Sigmoid colon (tissue), 7 donors: ENCODE measurements around the gene PSPN. TPM values are rescaled to one million over a fixed set of nuclear protein-coding genes. Genes with fewer than 3 reads are reported as not detected.
"Not testable (repeated sequence)": the region's sequence is repeated elsewhere in the genome, so short reads cannot be mapped to it uniquely, and the experiment has no call there.

ENCODE experiments used
- DNase-seq: peaks from one replicate; pipeline ENCODE4 v3.0.0-alpha.2; 2019
- H3K27ac ChIP-seq, 4 donors: fragments of 200-600 bp; sonication (generic); one replicate each; pipeline ENCODE4 v1.5.1; 2016 to 2019; ENCODE audit warnings: mild to moderate bottlenecking in 1 of 4
- H3K27me3 ChIP-seq, 3 donors: fragments of 200-600 bp; sonication (generic); one replicate each; pipeline ENCODE4 v1.5.1; 2019; ENCODE audit warnings: mild to moderate bottlenecking in 1 of 3
- H3K36me3 ChIP-seq, 4 donors: fragments of 200-600 bp; sonication (generic); one replicate each; pipeline ENCODE4 v1.5.1; 2016 to 2019
- H3K4me1 ChIP-seq, 4 donors: fragments of 200-600 bp; sonication (generic); one replicate each; pipeline ENCODE4 v1.5.1; 2017 to 2019
- H3K4me3 ChIP-seq, 4 donors: fragments of 200-600 bp; sonication (generic); one replicate each; pipeline ENCODE4 v1.5.1; 2017 to 2019; ENCODE audit warnings: mild to moderate bottlenecking in 2 of 4, moderate library complexity in 1 of 4
- H3K9me3 ChIP-seq, 4 donors: fragments of 200-600 bp in 3 of 4; sonication (generic) in 3 of 4; one replicate each; pipeline versions ENCODE4 v1.5.1 to v1.6.1; 2013 to 2019
- EP300 ChIP-seq, 4 donors: sonication (generic); formaldehyde crosslinking; IDR thresholded peaks; one replicate each; pipeline ENCODE4 v1.6.1; 2017; ENCODE audit warnings: antibody characterized with exemption in 4 of 4
- POLR2A ChIP-seq, 2 donors: fragments of 450-650 bp; IDR thresholded peaks; one replicate each; pipeline ENCODE4 v1.6.1; 2016; ENCODE audit warnings: antibody characterized with exemption in 2 of 2, mild to moderate bottlenecking in 2 of 2, moderate library complexity in 2 of 2
- POLR2AphosphoS5 ChIP-seq, 4 donors: sonication (generic); formaldehyde crosslinking; IDR thresholded peaks; one replicate each; pipeline ENCODE4 v1.6.1; 2017; ENCODE audit warnings: antibody characterized with exemption in 4 of 4
- WGBS, 2 donors: extraction: QIAGEN DNeasy Blood & Tissue Kit; methylation state at CpG; one replicate each; pipeline ENCODE4 v1.1.7; 2013; 5-methylcytosine and 5-hydroxymethylcytosine counted together
- intact Hi-C: fragments of 100-400 bp; cut with DNase I; formaldehyde crosslinking; loops from one replicate; pipeline ENCODE4 v1.15.1; 2023
- polyA plus RNA-seq, 3 donors: library from polyadenylated mRNA; stranded (reverse); fragments of 200-250 nt; gene quantifications; one replicate each; pipeline ENCODE4 v1.2.3, GENCODE V29; 2013
- total RNA-seq, 4 donors: library from RNA; depleted of rRNA; stranded (reverse); fragments of >200 nt; gene quantifications; one replicate each; pipeline ENCODE4 v1.1.0, GENCODE V29; 2016
- TF ChIP-seq, protein P1 (sequence below), 4 experiments: fragments of 450-650 bp in 3 of 4; fragments of 200-600 bp in 1 of 4; IDR thresholded peaks; one replicate each; pipeline ENCODE4 v1.5.1; 2016 to 2019; ENCODE audit warnings: antibody characterized with exemption in 4 of 4, mild to moderate bottlenecking in 3 of 4, moderate library complexity in 2 of 4
- donor health status: healthy with polysubstance abuse.
- donor health status: Bipolar disorder and iron deficiency.
- donor health status: healthy.

PSPN gene
- total and polyA plus RNA-seq, 7 donors = 0.41 to 5.8 (median 0.71) TPM

DNA sequence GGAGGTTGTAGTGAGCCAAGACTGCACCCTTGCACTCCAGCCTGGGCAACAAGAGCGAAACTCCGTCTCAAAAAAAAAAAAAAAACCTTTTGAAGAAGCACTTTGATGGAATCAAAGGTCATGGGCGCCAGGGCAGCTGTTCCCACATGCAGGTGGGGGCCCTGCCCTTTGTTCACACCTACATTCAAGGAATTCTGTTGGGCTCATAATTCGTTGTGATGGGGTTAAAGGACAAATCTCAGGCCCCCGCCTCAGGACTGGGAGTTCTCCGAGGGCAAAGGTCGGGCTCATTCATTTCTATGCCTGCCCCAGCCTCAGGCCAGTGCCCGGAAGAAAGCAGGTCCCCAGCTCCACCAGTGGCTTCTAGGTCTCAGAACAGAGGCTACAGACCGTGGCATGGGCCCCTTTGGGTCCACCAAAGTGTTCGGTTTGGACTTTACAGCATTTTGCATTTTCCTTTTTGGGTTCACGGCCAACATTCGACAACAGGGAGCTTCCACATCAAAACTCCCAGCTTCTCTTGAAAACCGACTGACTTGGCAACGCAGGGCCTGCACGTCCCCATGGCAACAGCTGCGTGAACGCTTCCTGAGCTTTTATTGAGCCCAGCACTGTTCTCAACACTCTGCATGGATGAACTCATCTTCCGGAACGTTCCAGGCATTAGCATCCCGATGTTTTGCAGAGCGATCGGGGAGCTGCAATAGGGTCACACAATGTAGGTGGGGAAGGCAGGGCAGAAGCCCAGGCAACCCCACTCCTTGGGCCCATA, 27.3 kb upstream of the PSPN start:
- Histone ChIP-seq H3K4me1 (no peaks in the 10 kb centered on the region), H3K9me3 (no peaks in the 10 kb centered on the region), H3K27ac (no peak overlapping the region), H3K36me3 (no peaks in the 10 kb centered on the region), H3K4me3 (no peak overlapping the region), H3K27me3 (no peaks in the 10 kb centered on the region)
- WGBS, 2 donors = 10 to 49% methylated on average over 22 of the region's 22 CpGs
- TF ChIP-seq, protein P1, sequence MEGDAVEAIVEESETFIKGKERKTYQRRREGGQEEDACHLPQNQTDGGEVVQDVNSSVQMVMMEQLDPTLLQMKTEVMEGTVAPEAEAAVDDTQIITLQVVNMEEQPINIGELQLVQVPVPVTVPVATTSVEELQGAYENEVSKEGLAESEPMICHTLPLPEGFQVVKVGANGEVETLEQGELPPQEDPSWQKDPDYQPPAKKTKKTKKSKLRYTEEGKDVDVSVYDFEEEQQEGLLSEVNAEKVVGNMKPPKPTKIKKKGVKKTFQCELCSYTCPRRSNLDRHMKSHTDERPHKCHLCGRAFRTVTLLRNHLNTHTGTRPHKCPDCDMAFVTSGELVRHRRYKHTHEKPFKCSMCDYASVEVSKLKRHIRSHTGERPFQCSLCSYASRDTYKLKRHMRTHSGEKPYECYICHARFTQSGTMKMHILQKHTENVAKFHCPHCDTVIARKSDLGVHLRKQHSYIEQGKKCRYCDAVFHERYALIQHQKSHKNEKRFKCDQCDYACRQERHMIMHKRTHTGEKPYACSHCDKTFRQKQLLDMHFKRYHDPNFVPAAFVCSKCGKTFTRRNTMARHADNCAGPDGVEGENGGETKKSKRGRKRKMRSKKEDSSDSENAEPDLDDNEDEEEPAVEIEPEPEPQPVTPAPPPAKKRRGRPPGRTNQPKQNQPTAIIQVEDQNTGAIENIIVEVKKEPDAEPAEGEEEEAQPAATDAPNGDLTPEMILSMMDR (IDR thresholded peaks at IDR 0.05) = no peak
- no peak for TF ChIP-seq POLR2A (IDR thresholded peaks at IDR 0.05)
- no peak for TF ChIP-seq POLR2AphosphoS5 (IDR thresholded peaks at IDR 0.05)
- no peak for TF ChIP-seq EP300 (IDR thresholded peaks at IDR 0.05)
- DNase-seq = peak; percentile 63
- intact Hi-C loops = no loop called here

DNA sequence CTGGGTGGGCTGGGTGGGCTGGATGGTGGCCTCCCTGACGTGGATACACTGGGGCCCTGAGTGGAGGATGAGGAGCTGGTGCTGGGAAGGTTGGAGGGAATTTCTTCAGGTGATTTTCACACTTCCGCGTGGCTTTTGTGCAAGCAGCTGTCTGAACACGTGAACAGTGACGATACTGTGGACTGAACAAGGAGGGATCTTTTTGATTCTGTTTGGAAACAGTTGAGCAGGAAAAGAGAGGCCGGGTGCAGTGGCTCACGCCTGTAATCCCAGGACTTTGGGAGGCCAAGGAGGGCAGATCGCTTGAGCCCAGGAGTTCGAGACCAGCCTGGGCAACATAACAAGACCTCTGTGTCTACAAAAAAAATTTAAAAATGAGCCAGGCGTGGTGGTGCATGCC, 26.3 kb upstream of the PSPN start:
- 38 to 81% methylated on average over 10 of the region's 10 CpGs for WGBS, 2 donors
- no peaks in the 10 kb centered on the region for H3K4me1 ChIP-seq
- no peak for DNase-seq
- intact Hi-C loops = no loop called here
- no peaks in the 10 kb centered on the region for H3K9me3 ChIP-seq
- TF ChIP-seq, protein P1 (IDR thresholded peaks at IDR 0.05) = no peak
- TF ChIP-seq EP300 (IDR thresholded peaks at IDR 0.05) (no peak), POLR2AphosphoS5 (IDR thresholded peaks at IDR 0.05) (no peak), POLR2A (IDR thresholded peaks at IDR 0.05) (no peak)
- H3K36me3 ChIP-seq = no peaks in the 10 kb centered on the region
- H3K27ac ChIP-seq = no peak overlapping the region
- H3K27me3 ChIP-seq = no peaks in the 10 kb centered on the region
- H3K4me3 ChIP-seq = no peak overlapping the region

DNA sequence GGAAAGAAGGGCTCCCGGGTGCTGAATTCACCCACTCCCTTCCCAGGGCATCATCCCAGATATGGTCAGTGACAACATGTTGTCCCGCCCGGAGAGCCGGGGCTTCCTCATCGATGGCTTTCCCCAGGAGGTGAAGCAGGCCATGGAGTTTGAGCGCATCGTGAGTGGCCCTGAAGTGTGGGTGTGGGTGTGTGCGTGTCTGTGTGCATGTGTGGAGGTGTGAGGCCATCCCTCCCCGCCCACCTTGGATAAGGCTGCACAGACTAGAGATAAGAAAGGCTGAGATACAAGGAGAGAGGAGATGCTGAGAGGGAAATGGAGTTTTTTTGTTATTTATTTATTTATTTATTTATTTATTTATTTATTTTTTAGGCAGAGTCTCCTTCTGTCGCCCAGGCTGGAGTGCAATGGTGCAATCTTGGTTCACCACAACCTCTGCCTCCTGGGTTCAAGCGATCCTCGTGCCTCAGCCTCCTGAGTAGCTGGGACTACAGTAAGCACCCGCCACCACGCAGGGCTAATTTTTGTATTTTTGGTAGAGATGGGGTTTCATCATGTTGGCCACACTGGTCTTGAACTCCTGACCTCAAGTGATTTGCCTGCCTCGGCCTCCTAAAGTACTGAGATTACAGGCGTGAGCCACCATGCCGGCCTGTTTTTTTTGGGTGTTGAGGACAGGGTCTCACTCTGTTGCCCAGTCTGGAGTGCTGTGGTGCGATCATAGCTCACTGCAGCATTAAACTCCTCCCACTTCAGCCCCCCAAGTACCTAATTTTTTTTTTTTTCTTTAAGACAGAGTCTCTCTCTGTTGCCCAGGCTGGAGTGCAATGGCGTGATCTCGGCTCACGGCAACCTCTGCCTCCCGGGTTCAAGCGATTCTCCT, 24.6 kb upstream of the PSPN start:
- intact Hi-C loops, H3K36me3 ChIP-seq, H3K27ac ChIP-seq, H3K9me3 ChIP-seq, H3K4me3 ChIP-seq, H3K27me3 ChIP-seq, DNase-seq, H3K4me1 ChIP-seq: not testable (repeated sequence)
- 92 to 93% methylated on average over 23 of the region's 23 CpGs for WGBS, 2 donors

DNA sequence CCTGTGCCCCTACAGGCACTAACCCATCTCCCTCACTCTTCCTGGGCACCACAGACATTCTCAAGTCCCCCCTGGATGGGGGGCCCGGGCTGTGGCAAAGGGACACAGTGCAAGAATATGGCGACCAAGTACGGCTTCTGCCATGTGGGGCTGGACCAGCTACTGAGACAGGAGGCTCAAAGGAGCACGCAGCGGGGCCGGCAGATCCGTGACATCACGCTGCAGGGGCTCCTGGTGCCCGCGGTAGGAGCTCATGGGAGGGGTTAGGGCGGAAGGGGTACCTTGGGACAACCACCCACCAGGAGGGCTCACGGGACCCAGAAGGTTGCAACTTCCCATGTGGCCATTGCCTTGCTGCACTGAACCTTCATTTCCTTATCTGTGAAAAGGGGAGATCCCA, 20.6 kb upstream of the PSPN start:
- intact Hi-C loops = no loop called here
- no peak overlapping the region for H3K27ac ChIP-seq
- H3K4me3 ChIP-seq = no peak overlapping the region
- WGBS, 2 donors = 96% methylated on average over 12 of the region's 12 CpGs
- peaks cover 0 to 17% (median 12%) of the 10 kb centered on the region in 4 donors for H3K4me1 ChIP-seq
- no peaks in the 10 kb centered on the region for H3K27me3 ChIP-seq
- DNase-seq = no peak
- H3K36me3 ChIP-seq = no peaks in the 10 kb centered on the region
- TF ChIP-seq POLR2AphosphoS5 (IDR thresholded peaks at IDR 0.05) (no peak), POLR2A (IDR thresholded peaks at IDR 0.05) (no peak), EP300 (IDR thresholded peaks at IDR 0.05) (no peak)
- TF ChIP-seq, protein P1 (IDR thresholded peaks at IDR 0.05) = no peak
- no peaks in the 10 kb centered on the region for H3K9me3 ChIP-seq

DNA sequence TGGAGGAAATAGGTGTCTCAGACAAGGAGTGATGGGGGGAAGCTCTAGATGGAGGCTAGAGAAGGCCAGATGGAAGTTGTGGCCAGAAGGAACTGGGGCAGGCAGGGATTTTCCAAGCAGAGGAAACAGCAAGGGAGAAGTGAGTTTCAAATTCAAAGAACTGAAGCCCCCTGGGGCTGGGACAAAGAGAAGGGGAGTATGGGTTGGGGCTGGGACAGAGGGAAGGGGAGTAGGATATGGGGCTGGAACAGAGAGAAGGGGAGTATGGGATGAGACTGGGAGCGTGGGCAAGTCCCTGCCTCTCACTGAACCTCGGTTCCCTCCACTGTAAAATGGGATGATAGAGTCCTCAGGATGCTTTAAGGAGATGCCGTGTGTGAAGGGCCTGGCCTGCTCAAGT, 19.1 kb upstream of the PSPN start:
- TF ChIP-seq EP300 (IDR thresholded peaks at IDR 0.05) = no peak
- TF ChIP-seq POLR2AphosphoS5 (IDR thresholded peaks at IDR 0.05) = no peak
- no peak overlapping the region for H3K4me3 ChIP-seq
- no peak overlapping the region for H3K27ac ChIP-seq
- intact Hi-C loops = no loop called here
- peaks cover 0 to 17% (median 12%) of the 10 kb centered on the region in 4 donors for H3K4me1 ChIP-seq
- peaks cover 0 to 4% (median under 1%) of the 10 kb centered on the region in 4 donors for H3K36me3 ChIP-seq
- DNase-seq = no peak
- H3K27me3 ChIP-seq = no peaks in the 10 kb centered on the region
- 92 to 93% methylated on average over 3 of the region's 3 CpGs for WGBS, 2 donors
- H3K9me3 ChIP-seq = no peaks in the 10 kb centered on the region
